SK-N-SH (cell line): ENCODE data around the gene CADM2. TPM values are rescaled to one million over a fixed set of nuclear protein-coding genes. Genes with fewer than 3 reads are reported as not detected.

ENCODE experiments used
- CTCF ChIA-PET: fragments of 300-600, 350-600 bp; formaldehyde crosslinking; extraction: SDS; loops from one replicate; lab custom pipeline; 2021; lab: Yijun Ruan, JAX
- POLR2A ChIA-PET: fragments of 350-600 bp; sonication (Branson Sonifier 250); formaldehyde crosslinking; extraction: SDS; loops from one replicate; lab custom pipeline; 2020; ENCODE audit warnings: antibody characterized with exemption, inconsistent platforms; lab: Yijun Ruan, JAX
- DNase-seq: peaks from one replicate; pipeline ENCODE4 v3.0.0; 2012
- H2AFZ ChIP-seq: fragments of 200-600 bp; sonication (generic); 2 replicates; pipeline ENCODE4 v1.8.1; 2016; ENCODE audit warnings: antibody characterized with exemption, mild to moderate bottlenecking, low read depth
- H3F3A ChIP-seq: fragments of 200-600 bp; sonication (generic); replicated peaks from 2 replicates; pipeline ENCODE3; 2016; ENCODE audit warnings: antibody characterized with exemption, mild to moderate bottlenecking; ENCODE audit not compliant: insufficient read depth
- H3K27ac ChIP-seq, 2 experiments: fragments of 200-500 bp in 1 of 2; fragments of 200-600 bp in 1 of 2; sonication (Bioruptor generic) in 1 of 2; sonication (generic), shearing (Covaris generic) in 1 of 2; 2 replicates each; pipeline versions ENCODE4 v1.5.1 to v1.6.1; 2014 to 2016; ENCODE audit warnings: low read depth in 2 of 2, inconsistent platforms in 1 of 2, low read length in 1 of 2, mild to moderate bottlenecking in 1 of 2, mixed read lengths in 1 of 2
- H3K27me3 ChIP-seq: fragments of 200-600 bp; sonication (generic), shearing (Covaris generic); 2 replicates; pipeline ENCODE4 v1.6.1; 2016; ENCODE audit warnings: mixed run types; ENCODE audit not compliant: insufficient read depth
- H3K36me3 ChIP-seq, 2 experiments: fragments of 200-500 bp in 1 of 2; fragments of 200-600 bp in 1 of 2; sonication (Bioruptor generic) in 1 of 2; sonication (generic) in 1 of 2; replicated peaks in 1 of 2; 2 replicates each; pipeline versions ENCODE3 to v1.5.1; 2014 to 2016; ENCODE audit warnings: low read length in 1 of 2, mild to moderate bottlenecking in 1 of 2; ENCODE audit not compliant: insufficient read depth in 2 of 2, control insufficient read depth in 1 of 2
- H3K4me1 ChIP-seq, 2 experiments: fragments of 200-500 bp in 1 of 2; fragments of 200-600 bp in 1 of 2; sonication (Bioruptor generic) in 1 of 2; sonication (generic), shearing (Covaris generic) in 1 of 2; 2 replicates each; pipeline versions ENCODE4 v1.5.1 to v1.6.1; 2014 to 2016; ENCODE audit warnings: low read depth in 1 of 2, low read length in 1 of 2, mixed run types in 1 of 2; ENCODE audit not compliant: insufficient read depth in 2 of 2, control insufficient read depth in 1 of 2
- H3K4me2 ChIP-seq: fragments of 200-600 bp; sonication (generic), shearing (Covaris generic); 2 replicates; pipeline ENCODE4 v1.6.1; 2017; ENCODE audit warnings: mixed run types
- H3K4me3 ChIP-seq, 2 experiments: fragments of 200-500 bp in 1 of 2; fragments of 200-600 bp in 1 of 2; sonication (Bioruptor generic) in 1 of 2; sonication (generic), shearing (Covaris generic) in 1 of 2; 2 replicates each; pipeline versions ENCODE4 v1.5.1 to v1.8.1; 2014 to 2016; ENCODE audit warnings: low read depth in 2 of 2, inconsistent platforms in 1 of 2, low read length in 1 of 2, mild to moderate bottlenecking in 1 of 2, mixed read lengths in 1 of 2, moderate library complexity in 1 of 2
- H3K79me2 ChIP-seq: fragments of 200-600 bp; sonication (generic); 2 replicates; pipeline ENCODE4 v1.8.1; 2017; ENCODE audit warnings: mild to moderate bottlenecking; ENCODE audit not compliant: insufficient read depth
- H3K9ac ChIP-seq: fragments of 200-600 bp; sonication (generic); 2 replicates; pipeline ENCODE4 v1.6.1; 2017; ENCODE audit warnings: mixed run types
- H3K9me2 ChIP-seq: fragments of 200-600 bp; sonication (generic); 2 replicates; pipeline ENCODE4 v1.6.1; 2017; ENCODE audit warnings: mixed run types
- H3K9me3 ChIP-seq: fragments of 200-600 bp; sonication (generic); 2 replicates; pipeline ENCODE4 v1.6.1; 2017; ENCODE audit warnings: mixed run types, mild to moderate bottlenecking, moderate library complexity
- H4K20me1 ChIP-seq: fragments of 200-600 bp; sonication (generic); 2 replicates; pipeline ENCODE4 v1.6.1; 2017; ENCODE audit warnings: mild to moderate bottlenecking, mixed run types; ENCODE audit not compliant: insufficient read depth
- EP300 ChIP-seq, 2 experiments: IDR thresholded peaks; 2 replicates each; pipeline versions ENCODE4 v1.4.0 to v1.6.1; 2012; ENCODE audit warnings: borderline replicate concordance in 1 of 2, low read depth in 1 of 2, low read length in 1 of 2
- GABPA ChIP-seq: IDR thresholded peaks from 2 replicates; pipeline ENCODE4 v1.4.0; 2012; ENCODE audit warnings: low read depth, mild to moderate bottlenecking
- MEF2A ChIP-seq: IDR thresholded peaks from 2 replicates; pipeline ENCODE4 v1.4.0; 2012; ENCODE audit warnings: low read depth, borderline replicate concordance
- MXI1 ChIP-seq: IDR thresholded peaks from 2 replicates; pipeline ENCODE4 v1.6.1; 2012; ENCODE audit warnings: mild to moderate bottlenecking, low read depth, low read length, improper control_type of control experiment
- RCOR1 ChIP-seq: fragments of 150-350 bp; IDR thresholded peaks from 2 replicates; pipeline ENCODE4 v1.6.1; 2017; ENCODE audit warnings: antibody characterized with exemption, low read length
- SIN3A ChIP-seq: IDR thresholded peaks from 2 replicates; pipeline ENCODE4 v1.6.1; 2012; ENCODE audit warnings: low read depth, mild to moderate bottlenecking, low read length, moderate library complexity, borderline replicate concordance
- WGBS: methylation state at CpG from one replicate; pipeline ENCODE4 v1.1.6; 2017; ENCODE audit warnings: low lambda C conversion rate; 5-methylcytosine and 5-hydroxymethylcytosine counted together
- polyA plus RNA-seq, 3 experiments: library from polyadenylated mRNA; depleted of rRNA; stranded (reverse); fragments of >200 nt; gene quantifications; 2 replicates each; pipeline ENCODE4 v1.2.3, GENCODE V29; 2012
- TF ChIP-seq, protein P1 (sequence below): IDR thresholded peaks from 2 replicates; pipeline ENCODE4 v1.4.0; 2012; ENCODE audit warnings: low read depth, borderline replicate concordance
- TF ChIP-seq, protein P2 (sequence below): IDR thresholded peaks from 2 replicates; pipeline ENCODE4; 2012
- TF ChIP-seq, protein P3 (sequence below): fragments of 150-350 bp; IDR thresholded peaks from 2 replicates; pipeline ENCODE4 v1.6.1; 2016; ENCODE audit warnings: mild to moderate bottlenecking, low read depth, low read length

Gene CADM2
- polyA plus RNA-seq, 1 of the 3 experiments (the other 2 are of a cell fraction), result 0.46 TPM

DNA sequence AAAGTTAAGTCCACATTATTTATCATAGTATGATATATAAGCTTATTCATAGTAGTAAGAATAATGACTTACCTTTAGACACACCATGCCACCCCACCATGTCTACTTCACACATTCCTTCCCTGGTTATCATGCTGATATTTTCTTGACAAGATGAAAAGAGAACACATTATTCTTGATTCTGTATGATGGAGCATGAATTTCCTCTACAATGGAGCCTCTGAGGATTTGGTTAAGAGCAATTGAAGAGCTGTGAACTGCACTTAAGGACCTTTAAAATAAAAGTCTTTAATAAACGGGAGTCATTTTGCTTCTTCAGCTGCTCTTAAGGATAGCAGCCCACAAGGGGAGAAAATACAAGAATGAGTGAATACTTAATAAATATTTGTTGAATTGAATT lies 226.7 kb downstream of the CADM2 start:
- 12% methylated on average over 1 of the region's 1 CpG for WGBS
- no peaks in the 10 kb centered on the region for H3K9me2 ChIP-seq
- CTCF ChIA-PET, result no interaction called here

DNA sequence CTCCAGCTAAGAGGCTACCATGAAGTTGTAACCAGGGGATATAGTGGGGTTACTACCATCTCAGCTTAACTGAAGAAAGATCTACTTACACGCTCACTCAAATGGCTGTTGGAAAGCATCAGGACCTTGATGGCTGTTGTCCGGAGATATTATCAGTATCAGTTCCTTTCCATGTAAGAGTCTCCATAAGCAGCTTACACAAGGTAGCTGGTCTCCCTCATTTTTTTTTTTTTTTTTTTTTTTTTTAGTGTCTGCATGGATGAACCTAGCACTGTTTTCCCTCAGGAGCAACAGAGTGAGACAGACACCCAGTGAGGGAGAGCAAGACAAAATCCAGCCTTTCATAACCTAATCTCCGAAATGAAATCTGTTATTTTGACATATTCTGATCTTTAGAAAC lies 230.9 kb downstream of the CADM2 start:
- no peaks in the 10 kb centered on the region for H3F3A ChIP-seq
- no peaks in the 10 kb centered on the region for H3K4me1 ChIP-seq
- DNase-seq, result no peak
- ChIA-PET CTCF (no interaction called here), POLR2A (no interaction called here)
- no peaks in the 10 kb centered on the region for H3K79me2 ChIP-seq
- no peak overlapping the region for H2AFZ ChIP-seq
- H3K27ac ChIP-seq, result no peak overlapping the region
- no peaks in the 10 kb centered on the region for H3K9me3 ChIP-seq
- TF ChIP-seq, protein P1, sequence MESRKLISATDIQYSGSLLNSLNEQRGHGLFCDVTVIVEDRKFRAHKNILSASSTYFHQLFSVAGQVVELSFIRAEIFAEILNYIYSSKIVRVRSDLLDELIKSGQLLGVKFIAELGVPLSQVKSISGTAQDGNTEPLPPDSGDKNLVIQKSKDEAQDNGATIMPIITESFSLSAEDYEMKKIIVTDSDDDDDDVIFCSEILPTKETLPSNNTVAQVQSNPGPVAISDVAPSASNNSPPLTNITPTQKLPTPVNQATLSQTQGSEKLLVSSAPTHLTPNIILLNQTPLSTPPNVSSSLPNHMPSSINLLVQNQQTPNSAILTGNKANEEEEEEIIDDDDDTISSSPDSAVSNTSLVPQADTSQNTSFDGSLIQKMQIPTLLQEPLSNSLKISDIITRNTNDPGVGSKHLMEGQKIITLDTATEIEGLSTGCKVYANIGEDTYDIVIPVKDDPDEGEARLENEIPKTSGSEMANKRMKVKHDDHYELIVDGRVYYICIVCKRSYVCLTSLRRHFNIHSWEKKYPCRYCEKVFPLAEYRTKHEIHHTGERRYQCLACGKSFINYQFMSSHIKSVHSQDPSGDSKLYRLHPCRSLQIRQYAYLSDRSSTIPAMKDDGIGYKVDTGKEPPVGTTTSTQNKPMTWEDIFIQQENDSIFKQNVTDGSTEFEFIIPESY, result no peak
- TF ChIP-seq RCOR1, result no peak
- no peak for TF ChIP-seq EP300 (IDR thresholded peaks at IDR 0.05; ENCODE audit: borderline replicate concordance in 1 of 2, low read depth in 1 of 2, low read length in 1 of 2)
- TF ChIP-seq, all 33 proteins: peak for 0
- H3K36me3 ChIP-seq, result no peaks in the 10 kb centered on the region
- H3K4me2 ChIP-seq, result no peak overlapping the region
- no peaks in the 10 kb centered on the region for H4K20me1 ChIP-seq
- no peak overlapping the region for H3K4me3 ChIP-seq
- no peaks in the 10 kb centered on the region for H3K9me2 ChIP-seq
- H3K27me3 ChIP-seq, result no peaks in the 10 kb centered on the region
- 39% methylated on average over 3 of the region's 3 CpGs for WGBS
- H3K9ac ChIP-seq, result no peak overlapping the region

More for the DNA sequence above, 226.7 kb downstream of the CADM2 start:
- Histone ChIP-seq H3K4me2 (no peak overlapping the region), H3K27ac (no peak overlapping the region), H3K4me3 (no peak overlapping the region), H3K4me1 (no peaks in the 10 kb centered on the region), H3K9me3 (no peaks in the 10 kb centered on the region), H3K36me3 (no peaks in the 10 kb centered on the region), H4K20me1 (no peaks in the 10 kb centered on the region), H3K9ac (no peak overlapping the region), H3K27me3 (no peaks in the 10 kb centered on the region), H3K79me2 (no peaks in the 10 kb centered on the region), H3F3A (no peaks in the 10 kb centered on the region)
- POLR2A ChIA-PET, result no interaction called here
- TF ChIP-seq MEF2A (no peak), SIN3A (no peak), GABPA (no peak), MXI1 (no peak)
- TF ChIP-seq, protein P2, sequence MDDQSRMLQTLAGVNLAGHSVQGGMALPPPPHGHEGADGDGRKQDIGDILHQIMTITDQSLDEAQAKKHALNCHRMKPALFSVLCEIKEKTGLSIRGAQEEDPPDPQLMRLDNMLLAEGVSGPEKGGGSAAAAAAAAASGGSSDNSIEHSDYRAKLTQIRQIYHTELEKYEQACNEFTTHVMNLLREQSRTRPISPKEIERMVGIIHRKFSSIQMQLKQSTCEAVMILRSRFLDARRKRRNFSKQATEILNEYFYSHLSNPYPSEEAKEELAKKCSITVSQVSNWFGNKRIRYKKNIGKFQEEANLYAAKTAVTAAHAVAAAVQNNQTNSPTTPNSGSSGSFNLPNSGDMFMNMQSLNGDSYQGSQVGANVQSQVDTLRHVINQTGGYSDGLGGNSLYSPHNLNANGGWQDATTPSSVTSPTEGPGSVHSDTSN, result no peak
- TF ChIP-seq, protein P3, sequence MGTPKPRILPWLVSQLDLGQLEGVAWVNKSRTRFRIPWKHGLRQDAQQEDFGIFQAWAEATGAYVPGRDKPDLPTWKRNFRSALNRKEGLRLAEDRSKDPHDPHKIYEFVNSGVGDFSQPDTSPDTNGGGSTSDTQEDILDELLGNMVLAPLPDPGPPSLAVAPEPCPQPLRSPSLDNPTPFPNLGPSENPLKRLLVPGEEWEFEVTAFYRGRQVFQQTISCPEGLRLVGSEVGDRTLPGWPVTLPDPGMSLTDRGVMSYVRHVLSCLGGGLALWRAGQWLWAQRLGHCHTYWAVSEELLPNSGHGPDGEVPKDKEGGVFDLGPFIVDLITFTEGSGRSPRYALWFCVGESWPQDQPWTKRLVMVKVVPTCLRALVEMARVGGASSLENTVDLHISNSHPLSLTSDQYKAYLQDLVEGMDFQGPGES, result no peak
- TF ChIP-seq, all 33 proteins: peak for 0
- no peak overlapping the region; the same call in 1 of the 2 replicates for H2AFZ ChIP-seq
- DNase-seq, result no peak
